Islet precursor cell (in vitro differentiated cells): ENCODE measurements around the gene IRX4.
"Not testable (repeated sequence)": the region's sequence is repeated elsewhere in the genome, so short reads cannot be mapped to it uniquely, and the experiment has no call there.

Experiments used
- DNase-seq: peaks from one replicate; pipeline ENCODE4 v3.0.0-alpha.2; 2018

Gene IRX4

GRCh38 chr5:1856596-1857255 is 26.0 kb downstream of the IRX4 start:
- no peak for DNase-seq

- no peak for DNase-seq
Observed at GRCh38 chr5:1855596-1855995, 27.1 kb downstream of the IRX4 start.

- DNase-seq, result no peak
Observed at GRCh38 chr5:1855075-1855474, 27.6 kb downstream of the IRX4 start.

GRCh38 chr5:1853531-1853930 is 29.2 kb downstream of the IRX4 start:
- no peak for DNase-seq

GRCh38 chr5:1852324-1852947 is 30.3 kb downstream of the IRX4 start:
- no peak for DNase-seq

- no peak for DNase-seq
Observed at GRCh38 chr5:1851290-1851934, 31.3 kb downstream of the IRX4 start.

GRCh38 chr5:1850324-1851154 is 32.2 kb downstream of the IRX4 start:
- DNase-seq, result no peak

GRCh38 chr5:1847611-1848010 is 35.1 kb downstream of the IRX4 start:
- no peak for DNase-seq

GRCh38 chr5:1847056-1847455 is 35.7 kb downstream of the IRX4 start:
- DNase-seq, result no peak

- DNase-seq, result no peak
Observed at GRCh38 chr5:1846583-1846982, 36.1 kb downstream of the IRX4 start.

- no peak for DNase-seq
Observed at GRCh38 chr5:1845696-1846095, 37.0 kb downstream of the IRX4 start.

- DNase-seq, result no peak
Observed at GRCh38 chr5:1844708-1845436, 37.9 kb downstream of the IRX4 start.

GRCh38 chr5:1843761-1844160 is 39.0 kb downstream of the IRX4 start:
- DNase-seq, result not testable (repeated sequence)

- no peak for DNase-seq
Observed at GRCh38 chr5:1842004-1842819, 40.5 kb downstream of the IRX4 start.

GRCh38 chr5:1840741-1841521 is 41.8 kb downstream of the IRX4 start:
- peak; percentile 83 for DNase-seq

GRCh38 chr5:1840071-1840547 is 42.6 kb downstream of the IRX4 start:
- no peak for DNase-seq

- DNase-seq, result no peak
Observed at GRCh38 chr5:1838013-1838412, 44.7 kb downstream of the IRX4 start.

GRCh38 chr5:1836891-1837880 is 45.5 kb downstream of the IRX4 start:
- no peak for DNase-seq

GRCh38 chr5:1836176-1836890 is 46.4 kb downstream of the IRX4 start:
- DNase-seq, result no peak
